ENCODE results near the gene DNAJC1.
"Not testable (repeated sequence)": the region's sequence is repeated elsewhere in the genome, so short reads cannot be mapped to it uniquely, and the experiment has no call there.

DNAJC1 gene

DNA sequence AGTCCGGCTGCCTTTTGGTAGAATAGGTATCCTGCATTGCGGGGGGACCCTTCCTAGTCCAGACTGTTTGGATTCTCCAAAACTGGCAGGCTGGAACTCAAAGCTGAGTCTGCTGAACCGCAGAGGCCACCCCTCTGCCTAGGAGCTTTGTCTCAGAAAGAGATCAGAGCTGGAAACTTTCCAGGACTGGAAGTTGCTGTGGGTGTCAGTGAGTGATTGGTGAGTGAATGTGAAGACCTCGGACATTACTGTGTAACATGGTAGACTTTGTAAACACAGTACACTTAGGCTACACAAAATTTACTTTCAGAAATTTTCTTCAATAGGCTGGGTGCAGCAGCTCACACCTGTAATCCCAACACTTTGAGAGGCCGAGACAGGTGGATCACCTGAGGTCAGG, 103.8 kb downstream of the DNAJC1 start:
- no peak for DNase-seq (ENCODE audit: low read depth)

GRCh38 chr10:21895932-21896331, 107.6 kb downstream of the DNAJC1 start:
- DNase-seq (ENCODE audit: low read depth), result no peak

DNA sequence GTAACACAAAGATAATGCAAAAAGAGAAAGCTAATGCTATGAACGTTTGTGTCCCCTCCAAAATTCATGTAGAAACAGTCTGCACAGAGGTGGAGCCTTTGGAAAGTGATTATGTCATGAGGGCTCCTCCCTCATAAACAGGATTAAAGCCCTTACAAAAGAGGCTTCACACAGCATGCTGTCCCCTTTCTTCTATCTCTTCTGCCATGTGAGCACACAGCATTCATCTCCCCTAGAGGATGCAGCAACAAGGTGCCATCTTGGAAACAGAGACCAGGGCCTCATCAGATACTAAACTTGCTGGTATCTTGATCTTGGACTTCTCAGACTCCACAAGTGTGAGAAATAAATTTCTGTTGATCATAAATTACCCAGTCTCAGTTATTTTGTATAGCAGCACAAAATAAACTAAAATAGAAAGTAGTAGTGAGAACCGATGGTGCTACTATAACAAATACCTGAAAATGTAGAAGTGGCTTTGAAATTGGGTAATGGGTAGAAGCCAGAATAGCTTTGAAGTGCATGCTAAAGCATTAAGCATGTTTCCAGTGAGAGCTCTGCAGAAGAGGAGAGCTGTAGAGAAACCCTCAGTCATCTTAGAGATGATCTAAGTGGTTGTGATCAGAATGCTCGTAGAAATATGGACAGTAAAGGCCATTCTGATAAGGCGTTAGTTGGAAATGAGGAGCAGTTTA, 108.7 kb downstream of the DNAJC1 start:
- DNase-seq (ENCODE audit: low read depth), result no peak

- DNase-seq (ENCODE audit: low read depth), result no peak
Measured at GRCh38 chr10:21891439-21891838, 112.1 kb downstream of the DNAJC1 start.

DNA sequence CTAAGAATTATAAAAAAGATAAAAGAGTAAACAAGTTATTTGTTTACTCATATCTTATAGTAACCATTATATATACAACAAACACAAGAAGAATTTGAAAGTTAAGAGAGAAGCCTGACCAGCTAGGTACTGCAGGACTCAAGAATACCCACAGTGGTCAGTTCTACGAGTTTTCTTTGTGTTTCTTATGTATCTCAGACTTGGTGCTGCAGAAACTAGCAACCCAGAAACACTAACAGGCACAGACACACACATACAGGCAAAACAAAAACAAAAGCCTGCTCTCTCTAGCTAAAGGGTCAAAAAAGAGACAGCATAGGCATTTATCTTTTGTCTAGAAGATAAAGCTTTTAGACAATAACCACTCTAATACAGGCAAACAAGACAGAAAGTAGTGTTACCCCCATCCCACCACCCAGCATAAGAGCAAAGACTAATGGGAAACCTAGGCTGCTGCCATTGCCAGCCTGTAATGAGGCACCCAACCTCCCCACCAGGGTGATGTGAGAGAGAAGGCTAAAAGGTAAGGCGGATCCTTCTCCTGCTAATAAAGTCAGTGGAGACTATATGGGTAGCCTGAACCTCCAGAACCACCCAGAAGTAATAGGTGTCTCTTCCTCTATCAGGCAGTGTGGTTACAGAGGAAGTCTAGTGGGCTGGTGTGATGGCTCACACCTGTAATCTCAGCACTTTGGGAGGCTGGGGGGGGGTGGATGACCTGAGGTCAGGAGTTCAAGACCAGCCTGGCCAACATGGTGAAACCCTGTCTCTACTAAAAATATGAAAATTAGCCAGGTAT, 113.9 kb downstream of the DNAJC1 start:
- DNase-seq (ENCODE audit: low read depth), result no peak

DNA sequence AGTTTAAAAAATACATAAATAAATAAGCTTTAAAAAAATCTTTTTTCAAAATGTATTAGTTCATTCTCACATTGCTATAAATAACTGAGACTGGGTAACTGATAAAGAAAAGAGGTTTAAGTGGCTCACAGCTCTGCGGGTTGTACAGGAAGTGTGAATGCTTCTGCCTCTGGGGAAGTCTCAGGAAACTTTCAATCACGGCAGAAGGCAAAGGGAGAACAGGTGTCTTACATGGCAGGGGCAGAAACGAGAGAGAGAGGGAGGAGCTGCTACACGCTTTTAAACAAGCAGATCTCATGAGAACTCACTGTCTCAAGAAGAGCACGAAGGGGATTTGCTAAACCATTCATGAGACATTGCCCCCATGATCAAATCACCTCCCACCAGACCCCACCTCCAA, 114.6 kb downstream of the DNAJC1 start:
- no peak for DNase-seq (ENCODE audit: low read depth)

DNA sequence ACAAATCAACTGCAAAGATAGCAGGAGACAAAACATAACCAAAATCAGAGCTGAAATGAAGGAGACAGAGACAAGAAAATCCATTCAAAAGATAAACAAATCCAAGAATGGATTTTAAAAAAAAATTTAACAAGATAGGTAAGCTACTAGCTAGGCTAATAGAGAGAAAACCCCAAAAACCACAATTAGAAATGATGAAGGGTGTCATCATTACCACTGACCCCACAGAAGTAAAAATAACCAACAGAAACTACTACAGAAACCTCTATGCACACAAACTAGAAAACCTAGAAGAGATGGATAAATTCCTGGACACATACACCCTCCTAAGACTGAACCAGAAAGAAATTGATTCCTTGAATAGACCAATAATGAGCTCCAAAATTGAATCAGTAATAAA, 117.6 kb downstream of the DNAJC1 start:
- DNase-seq (ENCODE audit: low read depth), result no peak

DNA sequence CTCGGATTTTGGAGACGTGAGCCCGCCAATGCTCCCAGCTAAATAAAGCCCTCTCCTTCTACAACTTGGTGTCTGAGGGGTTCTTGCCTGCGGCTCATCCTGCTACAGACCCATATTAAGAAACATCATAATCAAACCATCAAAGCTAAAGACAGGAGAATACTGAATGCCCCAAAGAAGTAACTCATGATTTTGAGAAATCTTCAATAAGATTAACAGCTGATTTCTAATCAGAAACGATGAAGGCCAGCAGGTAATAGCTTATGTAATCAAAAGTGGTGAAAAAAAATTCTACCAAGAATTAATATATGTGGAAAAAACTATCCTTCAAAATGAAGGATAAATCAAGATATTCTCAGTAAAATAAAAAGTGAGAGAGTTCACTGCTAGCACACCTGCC, 130.3 kb downstream of the DNAJC1 start:
- no peak for DNase-seq (ENCODE audit: low read depth)

GRCh38 chr10:21872771-21873170, 130.8 kb downstream of the DNAJC1 start:
- DNase-seq (ENCODE audit: low read depth), result not testable (repeated sequence)

GRCh38 chr10:21870849-21871248, 132.7 kb downstream of the DNAJC1 start:
- no peak for DNase-seq (ENCODE audit: low read depth)

- not testable (repeated sequence) for DNase-seq (ENCODE audit: low read depth)
Measured at GRCh38 chr10:21869087-21869486, 134.4 kb downstream of the DNAJC1 start.

DNA sequence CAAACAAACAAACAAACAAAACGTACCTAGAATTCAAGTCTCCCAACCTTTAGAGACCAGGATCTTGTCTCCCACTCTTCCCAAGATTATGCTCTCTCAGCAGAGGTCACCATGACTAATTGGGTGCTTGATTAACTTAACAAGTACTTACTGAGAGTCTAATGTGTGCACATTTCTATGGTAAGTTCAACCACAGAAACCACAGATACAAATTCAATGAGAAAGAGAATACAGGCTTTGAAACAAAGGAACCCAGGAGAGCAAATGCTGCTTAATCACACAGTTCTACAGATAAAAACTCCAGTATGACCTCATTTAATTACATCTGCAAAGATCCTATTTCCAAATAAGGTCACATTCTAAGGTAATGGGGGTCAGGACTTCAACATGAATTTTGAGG, 142.8 kb downstream of the DNAJC1 start:
- DNase-seq (ENCODE audit: low read depth), result peak; percentile 44

GRCh38 chr10:21858455-21858854, 145.1 kb downstream of the DNAJC1 start:
- no peak for DNase-seq (ENCODE audit: low read depth)

DNA sequence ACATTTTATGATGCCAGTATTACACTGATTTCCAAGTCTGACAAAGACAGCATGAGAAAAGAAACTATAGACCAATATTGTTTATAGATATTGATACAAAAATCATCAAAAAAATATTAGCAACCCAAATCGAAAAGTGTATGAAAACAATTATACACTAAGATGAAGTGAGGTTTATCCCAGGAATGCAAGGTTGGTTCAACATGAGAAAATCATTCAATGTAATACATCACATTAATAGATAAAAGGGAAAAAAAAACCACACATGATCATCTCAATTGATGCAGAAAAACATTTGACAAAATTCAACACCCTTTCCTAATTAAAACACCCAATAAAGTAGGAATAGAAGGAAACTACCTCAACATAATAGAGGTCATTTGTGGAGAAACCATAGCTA, 153.9 kb downstream of the DNAJC1 start:
- no peak for DNase-seq (ENCODE audit: low read depth)

DNA sequence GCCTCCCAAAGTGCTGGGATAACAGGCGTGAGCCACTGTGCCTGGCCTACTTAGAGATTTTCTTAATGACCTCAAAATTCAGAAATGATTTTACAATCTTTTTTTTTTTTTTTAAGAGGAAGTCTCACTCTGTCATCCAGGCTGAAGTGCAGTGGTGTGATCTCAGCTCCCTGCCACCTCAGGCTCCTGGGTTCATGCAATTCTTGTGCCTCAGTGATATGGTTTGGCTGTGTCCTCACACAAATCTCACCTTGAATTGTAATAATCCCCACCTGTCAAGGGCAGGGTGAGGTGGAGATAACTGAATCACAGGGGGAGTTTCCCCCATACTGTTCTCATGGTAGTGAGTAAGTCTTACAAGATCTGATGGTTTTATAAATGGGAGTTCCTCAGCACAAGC, 159.9 kb downstream of the DNAJC1 start:
- no peak for DNase-seq (ENCODE audit: low read depth)

GRCh38 chr10:21841273-21841672, 162.3 kb downstream of the DNAJC1 start:
- not testable (repeated sequence) for DNase-seq (ENCODE audit: low read depth)

DNA sequence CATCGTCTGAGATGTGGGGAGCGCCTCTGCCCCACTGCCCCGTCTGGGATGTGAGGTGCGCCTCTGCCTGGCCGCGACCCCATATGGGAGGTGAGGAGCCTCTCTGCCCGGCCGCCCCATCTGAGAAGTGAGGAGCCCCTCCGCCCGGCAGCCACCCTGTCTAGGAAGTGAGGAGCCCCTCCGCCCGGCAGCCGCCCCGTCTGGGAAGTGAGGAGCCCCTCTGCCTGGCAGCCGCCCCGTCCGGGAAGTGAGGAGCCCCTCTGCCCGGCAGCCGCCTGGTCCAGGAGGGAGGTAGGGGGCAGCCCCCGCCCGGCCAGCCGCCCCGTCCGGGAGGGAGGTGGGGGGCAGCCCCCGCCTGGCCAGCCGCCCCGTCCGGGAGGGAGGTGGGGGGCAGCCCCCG, 166.0 kb downstream of the DNAJC1 start:
- DNase-seq (ENCODE audit: low read depth), result not testable (repeated sequence)

- not testable (repeated sequence) for DNase-seq (ENCODE audit: low read depth)
Measured at GRCh38 chr10:21834574-21834973, 169.0 kb downstream of the DNAJC1 start.

DNA sequence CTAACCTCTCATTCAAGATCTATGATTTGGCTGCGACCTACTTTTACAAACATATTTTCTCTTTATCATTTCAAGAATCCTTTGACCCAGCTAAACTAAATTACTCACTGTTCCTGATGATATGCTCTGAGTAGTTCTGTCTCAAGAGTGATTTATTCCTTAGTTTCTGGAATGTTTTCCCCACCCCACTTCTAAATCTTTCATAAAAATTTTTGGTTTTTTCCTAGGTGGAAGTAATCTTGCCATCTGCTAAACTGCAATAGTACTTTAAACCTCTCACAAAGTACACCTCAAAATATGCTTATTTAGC, 170.8 kb downstream of the DNAJC1 start:
- no peak for DNase-seq (ENCODE audit: low read depth)

- DNase-seq (ENCODE audit: low read depth), result peak; percentile 90
Measured at GRCh38 chr10:21831986-21832820, 171.3 kb downstream of the DNAJC1 start.

DNA sequence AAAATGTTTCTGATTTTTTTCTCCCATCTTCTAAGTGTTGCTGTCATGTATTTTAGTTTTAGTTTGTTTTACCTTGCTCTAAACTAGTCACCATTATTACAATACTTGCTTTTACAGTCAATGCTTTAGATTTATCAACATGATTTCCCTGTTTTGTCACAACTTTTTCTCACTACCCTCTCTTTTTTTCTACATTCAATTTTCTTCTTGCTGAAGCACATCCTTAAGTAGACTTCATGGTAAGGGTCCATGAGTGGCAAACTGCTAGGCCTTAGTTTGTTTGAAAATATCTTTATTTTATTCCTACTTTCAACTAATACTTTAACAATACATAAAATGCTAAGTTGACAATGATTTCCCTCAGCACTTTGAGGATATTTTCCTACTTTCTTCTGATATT, 173.5 kb downstream of the DNAJC1 start:
- no peak for DNase-seq (ENCODE audit: low read depth)

DNA sequence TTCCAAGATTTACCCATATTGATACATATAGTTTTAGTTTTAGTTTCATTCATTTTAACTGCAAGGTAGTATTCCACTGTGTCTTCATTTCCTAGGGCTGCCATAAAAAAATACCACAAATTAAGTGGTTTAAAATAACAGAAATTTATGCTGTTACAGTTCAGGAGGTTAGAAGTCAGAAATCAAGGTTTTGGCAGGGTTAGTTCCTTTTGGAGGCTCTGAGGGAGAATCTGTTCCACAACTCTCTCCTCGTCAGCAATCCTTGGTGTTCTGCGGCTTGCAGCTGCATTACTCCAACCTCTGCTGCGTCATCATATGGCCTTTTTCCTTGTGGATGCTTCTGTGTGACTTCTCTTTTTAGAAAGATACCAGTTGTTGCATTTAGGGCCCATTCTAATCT, 176.2 kb downstream of the DNAJC1 start:
- no peak for DNase-seq (ENCODE audit: low read depth)

- DNase-seq (ENCODE audit: low read depth), result no peak
Measured at GRCh38 chr10:21826725-21827124, 176.8 kb downstream of the DNAJC1 start.
